HG02943 (cell line): Measurements from ENCODE around the gene IGHMBP2.
"Not testable (repeated sequence)": the region's sequence is repeated elsewhere in the genome, so short reads cannot be mapped to it uniquely, and the experiment has no call there.

Experiments used
- ATAC-seq: cut with Tn5 transposase; IDR thresholded peaks from one replicate; pipeline ENCODE4 v1.9.1; 2021; ENCODE audit warnings: mild to moderate bottlenecking, low read depth, moderate library complexity; ENCODE audit not compliant: unreplicated experiment

The IGHMBP2 gene

GRCh38 chr11:68903288-68904247 is at the start of gene IGHMBP2, which contains the start of gene MRPL21:
IGHMBP2 (plus strand) TSS chr11:68903891; CDS start chr11:68903953, 62 bp downstream.
MRPL21 (minus strand) TSS chr11:68903832; CDS start chr11:68903810, 22 bp downstream.
- peak; percentile 56 for ATAC-seq

GRCh38 chr11:68854273-68854958 is 49.3 kb upstream of the IGHMBP2 start:
- no peak for ATAC-seq

GRCh38 chr11:68855205-68855981 is 48.3 kb upstream of the IGHMBP2 start:
- no peak for ATAC-seq

- ATAC-seq: not testable (repeated sequence)
Observed at GRCh38 chr11:68856425-68857030, 47.2 kb upstream of the IGHMBP2 start.

GRCh38 chr11:68857037-68857586 is 46.6 kb upstream of the IGHMBP2 start:
- no peak for ATAC-seq

- no peak for ATAC-seq
Observed at GRCh38 chr11:68859123-68859522, 44.6 kb upstream of the IGHMBP2 start.

GRCh38 chr11:68862421-68862820 is 41.3 kb upstream of the IGHMBP2 start:
- no peak for ATAC-seq

GRCh38 chr11:68863553-68864265 is 40.0 kb upstream of the IGHMBP2 start:
- ATAC-seq: no peak

GRCh38 chr11:68865241-68865640 is 38.5 kb upstream of the IGHMBP2 start:
- ATAC-seq: no peak

- no peak for ATAC-seq
Observed at GRCh38 chr11:68867066-68867465, 36.6 kb upstream of the IGHMBP2 start.

- no peak for ATAC-seq
Observed at GRCh38 chr11:68868221-68868835, 35.4 kb upstream of the IGHMBP2 start.

- ATAC-seq: no peak
Observed at GRCh38 chr11:68870470-68870869, 33.2 kb upstream of the IGHMBP2 start.

- ATAC-seq: no peak
Observed at GRCh38 chr11:68872216-68873003, 31.3 kb upstream of the IGHMBP2 start.

GRCh38 chr11:68878022-68878421 is 25.7 kb upstream of the IGHMBP2 start:
- ATAC-seq: no peak

- no peak for ATAC-seq
Observed at GRCh38 chr11:68880851-68881250, 22.8 kb upstream of the IGHMBP2 start.

GRCh38 chr11:68881320-68881719 is 22.4 kb upstream of the IGHMBP2 start:
- ATAC-seq: no peak

GRCh38 chr11:68882391-68882790 is 21.3 kb upstream of the IGHMBP2 start:
- ATAC-seq: no peak

- not testable (repeated sequence) for ATAC-seq
Observed at GRCh38 chr11:68884827-68885226, 18.9 kb upstream of the IGHMBP2 start.
